SK-N-SH (cell line): ENCODE results near the gene PRR15. TPM values are rescaled to one million over a fixed set of nuclear protein-coding genes. Genes with fewer than 3 reads are reported as not detected.

Experiments
- CTCF ChIA-PET: fragments of 300-600, 350-600 bp; formaldehyde crosslinking; extraction: SDS; loops from one replicate; lab custom pipeline; 2021; lab: Yijun Ruan, JAX
- POLR2A ChIA-PET: fragments of 350-600 bp; sonication (Branson Sonifier 250); formaldehyde crosslinking; extraction: SDS; loops from one replicate; lab custom pipeline; 2020; ENCODE audit warnings: antibody characterized with exemption, inconsistent platforms; lab: Yijun Ruan, JAX
- DNase-seq: peaks from one replicate; pipeline ENCODE4 v3.0.0; 2012
- H2AFZ ChIP-seq: fragments of 200-600 bp; sonication (generic); 2 replicates; pipeline ENCODE4 v1.8.1; 2016; ENCODE audit warnings: antibody characterized with exemption, mild to moderate bottlenecking, low read depth
- H3F3A ChIP-seq: fragments of 200-600 bp; sonication (generic); replicated peaks from 2 replicates; pipeline ENCODE3; 2016; ENCODE audit warnings: antibody characterized with exemption, mild to moderate bottlenecking; ENCODE audit not compliant: insufficient read depth
- H3K27ac ChIP-seq, 2 experiments: fragments of 200-500 bp in 1 of 2; fragments of 200-600 bp in 1 of 2; sonication (Bioruptor generic) in 1 of 2; sonication (generic), shearing (Covaris generic) in 1 of 2; 2 replicates each; pipeline versions ENCODE4 v1.5.1 to v1.6.1; 2014 to 2016; ENCODE audit warnings: low read depth in 2 of 2, inconsistent platforms in 1 of 2, low read length in 1 of 2, mild to moderate bottlenecking in 1 of 2, mixed read lengths in 1 of 2
- H3K27me3 ChIP-seq: fragments of 200-600 bp; sonication (generic), shearing (Covaris generic); 2 replicates; pipeline ENCODE4 v1.6.1; 2016; ENCODE audit warnings: mixed run types; ENCODE audit not compliant: insufficient read depth
- H3K36me3 ChIP-seq, 2 experiments: fragments of 200-500 bp in 1 of 2; fragments of 200-600 bp in 1 of 2; sonication (Bioruptor generic) in 1 of 2; sonication (generic) in 1 of 2; replicated peaks in 1 of 2; 2 replicates each; pipeline versions ENCODE3 to v1.5.1; 2014 to 2016; ENCODE audit warnings: low read length in 1 of 2, mild to moderate bottlenecking in 1 of 2; ENCODE audit not compliant: insufficient read depth in 2 of 2, control insufficient read depth in 1 of 2
- H3K4me1 ChIP-seq, 2 experiments: fragments of 200-500 bp in 1 of 2; fragments of 200-600 bp in 1 of 2; sonication (Bioruptor generic) in 1 of 2; sonication (generic), shearing (Covaris generic) in 1 of 2; 2 replicates each; pipeline versions ENCODE4 v1.5.1 to v1.6.1; 2014 to 2016; ENCODE audit warnings: low read depth in 1 of 2, low read length in 1 of 2, mixed run types in 1 of 2; ENCODE audit not compliant: insufficient read depth in 2 of 2, control insufficient read depth in 1 of 2
- H3K4me2 ChIP-seq: fragments of 200-600 bp; sonication (generic), shearing (Covaris generic); 2 replicates; pipeline ENCODE4 v1.6.1; 2017; ENCODE audit warnings: mixed run types
- H3K4me3 ChIP-seq, 2 experiments: fragments of 200-500 bp in 1 of 2; fragments of 200-600 bp in 1 of 2; sonication (Bioruptor generic) in 1 of 2; sonication (generic), shearing (Covaris generic) in 1 of 2; 2 replicates each; pipeline versions ENCODE4 v1.5.1 to v1.8.1; 2014 to 2016; ENCODE audit warnings: low read depth in 2 of 2, inconsistent platforms in 1 of 2, low read length in 1 of 2, mild to moderate bottlenecking in 1 of 2, mixed read lengths in 1 of 2, moderate library complexity in 1 of 2
- H3K79me2 ChIP-seq: fragments of 200-600 bp; sonication (generic); 2 replicates; pipeline ENCODE4 v1.8.1; 2017; ENCODE audit warnings: mild to moderate bottlenecking; ENCODE audit not compliant: insufficient read depth
- H3K9ac ChIP-seq: fragments of 200-600 bp; sonication (generic); 2 replicates; pipeline ENCODE4 v1.6.1; 2017; ENCODE audit warnings: mixed run types
- H3K9me2 ChIP-seq: fragments of 200-600 bp; sonication (generic); 2 replicates; pipeline ENCODE4 v1.6.1; 2017; ENCODE audit warnings: mixed run types
- H3K9me3 ChIP-seq: fragments of 200-600 bp; sonication (generic); 2 replicates; pipeline ENCODE4 v1.6.1; 2017; ENCODE audit warnings: mixed run types, mild to moderate bottlenecking, moderate library complexity
- H4K20me1 ChIP-seq: fragments of 200-600 bp; sonication (generic); 2 replicates; pipeline ENCODE4 v1.6.1; 2017; ENCODE audit warnings: mild to moderate bottlenecking, mixed run types; ENCODE audit not compliant: insufficient read depth
- CHD2 ChIP-seq: fragments of 150-350 bp; IDR thresholded peaks from 2 replicates; pipeline ENCODE4 v1.6.1; 2018; ENCODE audit warnings: low read length; ENCODE audit not compliant: partially characterized antibody
- ELF1 ChIP-seq: IDR thresholded peaks from 2 replicates; pipeline ENCODE4 v1.4.0; 2012
- EP300 ChIP-seq, 2 experiments: IDR thresholded peaks; 2 replicates each; pipeline versions ENCODE4 v1.4.0 to v1.6.1; 2012; ENCODE audit warnings: borderline replicate concordance in 1 of 2, low read depth in 1 of 2, low read length in 1 of 2
- GABPA ChIP-seq: IDR thresholded peaks from 2 replicates; pipeline ENCODE4 v1.4.0; 2012; ENCODE audit warnings: low read depth, mild to moderate bottlenecking
- NFIC ChIP-seq: IDR thresholded peaks from 2 replicates; pipeline ENCODE4 v1.4.0; 2012; ENCODE audit warnings: borderline replicate concordance
- NRF1 ChIP-seq: IDR thresholded peaks from 2 replicates; pipeline ENCODE4 v1.6.1; 2012; ENCODE audit warnings: low read depth, mild to moderate bottlenecking, low read length
- POLR2AphosphoS5 ChIP-seq: IDR thresholded peaks from 2 replicates; pipeline ENCODE4 v1.6.1; 2012; ENCODE audit warnings: low read depth, low read length
- RAD21 ChIP-seq: IDR thresholded peaks from 2 replicates; pipeline ENCODE4 v1.6.1; 2012; ENCODE audit warnings: mild to moderate bottlenecking, low read length
- RFX5 ChIP-seq: IDR thresholded peaks from 2 replicates; pipeline ENCODE4 v1.6.1; 2012; ENCODE audit warnings: mild to moderate bottlenecking, improper control_type of control experiment, low read length
- TAF1 ChIP-seq: IDR thresholded peaks from 2 replicates; pipeline ENCODE4 v1.6.1; 2012; ENCODE audit warnings: low read depth, mild to moderate bottlenecking, low read length, moderate library complexity, borderline replicate concordance
- TCF12 ChIP-seq: IDR thresholded peaks from 2 replicates; pipeline ENCODE4 v1.4.0; 2012
- TEAD4 ChIP-seq: IDR thresholded peaks from 2 replicates; pipeline ENCODE4 v1.4.0; 2012; ENCODE audit warnings: mild to moderate bottlenecking, borderline replicate concordance; ENCODE audit not compliant: insufficient read depth
- YY1 ChIP-seq: IDR thresholded peaks from 2 replicates; pipeline ENCODE4 v1.4.0; 2012; ENCODE audit warnings: low read depth, mild to moderate bottlenecking
- polyA plus RNA-seq, 3 experiments: library from polyadenylated mRNA; depleted of rRNA; stranded (reverse); fragments of >200 nt; gene quantifications; 2 replicates each; pipeline ENCODE4 v1.2.3, GENCODE V29; 2012
- TF ChIP-seq, protein P1 (sequence below): fragments of 200-600 bp; sonication (generic); IDR thresholded peaks from 2 replicates; pipeline ENCODE4 v1.6.1; 2017; ENCODE audit warnings: antibody characterized with exemption, mild to moderate bottlenecking, moderate library complexity
- TF ChIP-seq, protein P2 (sequence below): IDR thresholded peaks from 2 replicates; pipeline ENCODE4; 2012
- TF ChIP-seq, protein P3 (sequence below): IDR thresholded peaks from 2 replicates; pipeline ENCODE4 v1.4.0; 2012; ENCODE audit warnings: low read depth, borderline replicate concordance
- TF ChIP-seq, protein P4 (sequence below): IDR thresholded peaks from 2 replicates; pipeline ENCODE4 v1.6.1; 2012; ENCODE audit warnings: mild to moderate bottlenecking, low read depth, low read length, moderate library complexity
- TF ChIP-seq, protein P5 (sequence below): fragments of 150-350 bp; IDR thresholded peaks from 2 replicates; pipeline ENCODE4 v1.6.1; 2017; ENCODE audit warnings: antibody characterized with exemption, low read length, low read depth, borderline replicate concordance
- TF ChIP-seq, protein P6 (sequence below): IDR thresholded peaks from 2 replicates; pipeline ENCODE4 v1.4.0; 2012; ENCODE audit warnings: low read depth

Gene PRR15
- polyA plus RNA-seq, 1 of the 3 experiments (the other 2 are of a cell fraction): 0.49 TPM

DNA sequence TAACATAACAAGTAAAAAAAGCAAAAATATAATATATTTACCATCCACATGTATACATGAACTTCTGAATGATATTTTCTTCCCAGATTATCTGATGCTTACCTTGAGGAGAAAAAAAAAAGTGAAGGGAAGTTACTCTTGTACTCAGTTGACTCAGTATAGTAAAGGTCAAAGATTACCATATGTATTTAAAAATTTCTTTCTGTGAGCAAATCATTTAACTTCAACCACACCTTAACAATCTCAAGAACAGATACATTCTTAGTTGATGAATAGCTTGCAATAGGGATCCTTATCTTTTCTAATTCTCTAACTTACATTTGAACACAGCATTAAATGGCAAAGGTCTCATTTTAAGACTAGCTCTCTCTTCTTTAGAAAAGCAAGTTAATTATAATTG, 29.8 kb downstream of the PRR15 start:
- Histone ChIP-seq H3K79me2 (no peaks in the 10 kb centered on the region), H3K27ac (no peak overlapping the region), H2AFZ (no peak overlapping the region), H3K9me3 (no peaks in the 10 kb centered on the region), H3K9me2 (no peaks in the 10 kb centered on the region), H3K27me3 (no peaks in the 10 kb centered on the region), H4K20me1 (no peaks in the 10 kb centered on the region), H3K4me1 (no peaks in the 10 kb centered on the region; a peak in 1 of 4 replicates), H3K9ac (no peak overlapping the region), H3K4me2 (no peak overlapping the region), H3K4me3 (no peak overlapping the region), H3F3A (no peaks in the 10 kb centered on the region), H3K36me3 (no peaks in the 10 kb centered on the region)
- CTCF ChIA-PET: interaction anchor here (1.3 to 2.0 kb wide), 3 partner anchors 41 to 328 kb away, joined by 4 read pairs; no protein-coding TSS in a partner anchor
- TF ChIP-seq TAF1: no peak
- TF ChIP-seq POLR2AphosphoS5: no peak
- no peak for TF ChIP-seq TEAD4
- TF ChIP-seq, protein P1, sequence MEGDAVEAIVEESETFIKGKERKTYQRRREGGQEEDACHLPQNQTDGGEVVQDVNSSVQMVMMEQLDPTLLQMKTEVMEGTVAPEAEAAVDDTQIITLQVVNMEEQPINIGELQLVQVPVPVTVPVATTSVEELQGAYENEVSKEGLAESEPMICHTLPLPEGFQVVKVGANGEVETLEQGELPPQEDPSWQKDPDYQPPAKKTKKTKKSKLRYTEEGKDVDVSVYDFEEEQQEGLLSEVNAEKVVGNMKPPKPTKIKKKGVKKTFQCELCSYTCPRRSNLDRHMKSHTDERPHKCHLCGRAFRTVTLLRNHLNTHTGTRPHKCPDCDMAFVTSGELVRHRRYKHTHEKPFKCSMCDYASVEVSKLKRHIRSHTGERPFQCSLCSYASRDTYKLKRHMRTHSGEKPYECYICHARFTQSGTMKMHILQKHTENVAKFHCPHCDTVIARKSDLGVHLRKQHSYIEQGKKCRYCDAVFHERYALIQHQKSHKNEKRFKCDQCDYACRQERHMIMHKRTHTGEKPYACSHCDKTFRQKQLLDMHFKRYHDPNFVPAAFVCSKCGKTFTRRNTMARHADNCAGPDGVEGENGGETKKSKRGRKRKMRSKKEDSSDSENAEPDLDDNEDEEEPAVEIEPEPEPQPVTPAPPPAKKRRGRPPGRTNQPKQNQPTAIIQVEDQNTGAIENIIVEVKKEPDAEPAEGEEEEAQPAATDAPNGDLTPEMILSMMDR: no peak
- no peak for TF ChIP-seq NFIC
- TF ChIP-seq, protein P2, sequence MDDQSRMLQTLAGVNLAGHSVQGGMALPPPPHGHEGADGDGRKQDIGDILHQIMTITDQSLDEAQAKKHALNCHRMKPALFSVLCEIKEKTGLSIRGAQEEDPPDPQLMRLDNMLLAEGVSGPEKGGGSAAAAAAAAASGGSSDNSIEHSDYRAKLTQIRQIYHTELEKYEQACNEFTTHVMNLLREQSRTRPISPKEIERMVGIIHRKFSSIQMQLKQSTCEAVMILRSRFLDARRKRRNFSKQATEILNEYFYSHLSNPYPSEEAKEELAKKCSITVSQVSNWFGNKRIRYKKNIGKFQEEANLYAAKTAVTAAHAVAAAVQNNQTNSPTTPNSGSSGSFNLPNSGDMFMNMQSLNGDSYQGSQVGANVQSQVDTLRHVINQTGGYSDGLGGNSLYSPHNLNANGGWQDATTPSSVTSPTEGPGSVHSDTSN: no peak
- TF ChIP-seq RAD21: no peak
- no peak for TF ChIP-seq RFX5
- TF ChIP-seq, protein P3, sequence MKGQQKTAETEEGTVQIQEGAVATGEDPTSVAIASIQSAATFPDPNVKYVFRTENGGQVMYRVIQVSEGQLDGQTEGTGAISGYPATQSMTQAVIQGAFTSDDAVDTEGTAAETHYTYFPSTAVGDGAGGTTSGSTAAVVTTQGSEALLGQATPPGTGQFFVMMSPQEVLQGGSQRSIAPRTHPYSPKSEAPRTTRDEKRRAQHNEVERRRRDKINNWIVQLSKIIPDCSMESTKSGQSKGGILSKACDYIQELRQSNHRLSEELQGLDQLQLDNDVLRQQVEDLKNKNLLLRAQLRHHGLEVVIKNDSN: no peak
- TF ChIP-seq TCF12: no peak
- TF ChIP-seq GABPA: no peak
- TF ChIP-seq, protein P4, sequence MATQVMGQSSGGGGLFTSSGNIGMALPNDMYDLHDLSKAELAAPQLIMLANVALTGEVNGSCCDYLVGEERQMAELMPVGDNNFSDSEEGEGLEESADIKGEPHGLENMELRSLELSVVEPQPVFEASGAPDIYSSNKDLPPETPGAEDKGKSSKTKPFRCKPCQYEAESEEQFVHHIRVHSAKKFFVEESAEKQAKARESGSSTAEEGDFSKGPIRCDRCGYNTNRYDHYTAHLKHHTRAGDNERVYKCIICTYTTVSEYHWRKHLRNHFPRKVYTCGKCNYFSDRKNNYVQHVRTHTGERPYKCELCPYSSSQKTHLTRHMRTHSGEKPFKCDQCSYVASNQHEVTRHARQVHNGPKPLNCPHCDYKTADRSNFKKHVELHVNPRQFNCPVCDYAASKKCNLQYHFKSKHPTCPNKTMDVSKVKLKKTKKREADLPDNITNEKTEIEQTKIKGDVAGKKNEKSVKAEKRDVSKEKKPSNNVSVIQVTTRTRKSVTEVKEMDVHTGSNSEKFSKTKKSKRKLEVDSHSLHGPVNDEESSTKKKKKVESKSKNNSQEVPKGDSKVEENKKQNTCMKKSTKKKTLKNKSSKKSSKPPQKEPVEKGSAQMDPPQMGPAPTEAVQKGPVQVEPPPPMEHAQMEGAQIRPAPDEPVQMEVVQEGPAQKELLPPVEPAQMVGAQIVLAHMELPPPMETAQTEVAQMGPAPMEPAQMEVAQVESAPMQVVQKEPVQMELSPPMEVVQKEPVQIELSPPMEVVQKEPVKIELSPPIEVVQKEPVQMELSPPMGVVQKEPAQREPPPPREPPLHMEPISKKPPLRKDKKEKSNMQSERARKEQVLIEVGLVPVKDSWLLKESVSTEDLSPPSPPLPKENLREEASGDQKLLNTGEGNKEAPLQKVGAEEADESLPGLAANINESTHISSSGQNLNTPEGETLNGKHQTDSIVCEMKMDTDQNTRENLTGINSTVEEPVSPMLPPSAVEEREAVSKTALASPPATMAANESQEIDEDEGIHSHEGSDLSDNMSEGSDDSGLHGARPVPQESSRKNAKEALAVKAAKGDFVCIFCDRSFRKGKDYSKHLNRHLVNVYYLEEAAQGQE: no peak
- no peak for TF ChIP-seq CHD2
- TF ChIP-seq, protein P5, sequence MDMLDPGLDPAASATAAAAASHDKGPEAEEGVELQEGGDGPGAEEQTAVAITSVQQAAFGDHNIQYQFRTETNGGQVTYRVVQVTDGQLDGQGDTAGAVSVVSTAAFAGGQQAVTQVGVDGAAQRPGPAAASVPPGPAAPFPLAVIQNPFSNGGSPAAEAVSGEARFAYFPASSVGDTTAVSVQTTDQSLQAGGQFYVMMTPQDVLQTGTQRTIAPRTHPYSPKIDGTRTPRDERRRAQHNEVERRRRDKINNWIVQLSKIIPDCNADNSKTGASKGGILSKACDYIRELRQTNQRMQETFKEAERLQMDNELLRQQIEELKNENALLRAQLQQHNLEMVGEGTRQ: no peak
- TF ChIP-seq ELF1: no peak
- no peak for TF ChIP-seq EP300 (IDR thresholded peaks at IDR 0.05; ENCODE audit: borderline replicate concordance in 1 of 2, low read depth in 1 of 2, low read length in 1 of 2)
- TF ChIP-seq NRF1: no peak
- TF ChIP-seq, protein P6, sequence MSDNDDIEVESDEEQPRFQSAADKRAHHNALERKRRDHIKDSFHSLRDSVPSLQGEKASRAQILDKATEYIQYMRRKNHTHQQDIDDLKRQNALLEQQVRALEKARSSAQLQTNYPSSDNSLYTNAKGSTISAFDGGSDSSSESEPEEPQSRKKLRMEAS: no peak
- no peak for TF ChIP-seq YY1
- no peak for DNase-seq
- POLR2A ChIA-PET: no interaction called here
